HK-2 (cell line): ENCODE results near the gene FAM118A.

Source experiments
- DNase-seq: peaks from one replicate; pipeline ENCODE4 v3.0.0-alpha.2; 2018; ENCODE audit not compliant: unreplicated experiment

FAM118A gene

GRCh38 chr22:45376703-45377102 is 67.0 kb downstream of the FAM118A start:
- DNase-seq: no peak

DNA sequence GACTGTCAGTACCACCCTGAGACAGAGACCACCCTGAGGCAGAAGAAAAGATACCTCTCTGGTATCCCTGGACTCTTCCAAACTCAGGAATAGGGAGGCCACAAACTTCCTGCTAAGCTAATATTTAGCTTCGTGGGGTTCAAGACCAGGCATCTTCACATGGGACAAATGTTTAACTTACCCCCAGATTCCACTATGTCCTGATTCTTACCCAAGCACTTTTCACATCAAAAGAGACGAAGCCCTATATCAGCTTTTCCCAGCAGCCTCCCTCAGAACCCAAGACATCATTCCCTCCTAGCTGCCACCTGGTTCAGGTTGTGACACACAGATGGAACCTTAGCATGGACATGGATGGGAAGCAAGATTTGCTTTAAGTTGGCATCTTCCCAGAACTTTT is 71.6 kb downstream of the FAM118A start:
- no peak for DNase-seq

GRCh38 chr22:45389546-45389945 is 79.8 kb downstream of the FAM118A start:
- no peak for DNase-seq
